ENCODE data around the gene PLA2R1.

Gene PLA2R1

GRCh38 chr2:160036736-160037135, 25.7 kb downstream of the PLA2R1 start:
- TF ChIP-seq CTCF (IDR thresholded peaks at IDR 0.05; ENCODE audit: low read depth, low read length, poor library complexity, severe bottlenecking) = no peak
- TF ChIP-seq EZH2phosphoT487 (IDR thresholded peaks at IDR 0.05; ENCODE audit: borderline replicate concordance, low read length) = no peak
- H3K27me3 ChIP-seq (ENCODE audit: control insufficient read depth, low read length) = peaks cover 4% of the 10 kb centered on the region; the same call in 1 of the 2 replicates
- H3F3A ChIP-seq (ENCODE audit: control insufficient read depth, insufficient read depth) = no peaks in the 10 kb centered on the region
- no peak overlapping the region for H3K4me2 ChIP-seq (ENCODE audit: low read length)
- H3K36me3 ChIP-seq (ENCODE audit: control insufficient read depth, low read length) = no peaks in the 10 kb centered on the region
- no peaks in the 10 kb centered on the region for H3K79me2 ChIP-seq (ENCODE audit: control insufficient read depth, low read length)
- H3K4me1 ChIP-seq (ENCODE audit: control insufficient read depth, low read length) = no peaks in the 10 kb centered on the region
- H4K20me1 ChIP-seq (ENCODE audit: control insufficient read depth, insufficient read depth, low read depth, low read length) = no peaks in the 10 kb centered on the region
- no peaks in the 10 kb centered on the region for H3K9me2 ChIP-seq (replicated peaks; ENCODE audit: control insufficient read depth, low read length)
- H3K9me3 ChIP-seq (ENCODE audit: control insufficient read depth, insufficient read depth, low read length) = no peaks in the 10 kb centered on the region
- no peak overlapping the region for H3K4me3 ChIP-seq (ENCODE audit: low read length)
- no peak overlapping the region for H3K27ac ChIP-seq (ENCODE audit: low read depth, low read length)

- Histone ChIP-seq H3K4me2 (ENCODE audit: low read length) (no peak overlapping the region), H3K79me2 (ENCODE audit: control insufficient read depth, low read length) (no peaks in the 10 kb centered on the region), H3K9me3 (ENCODE audit: control insufficient read depth, insufficient read depth, low read length) (no peaks in the 10 kb centered on the region), H3K36me3 (ENCODE audit: control insufficient read depth, low read length) (no peaks in the 10 kb centered on the region), H3K4me3 (ENCODE audit: low read length) (no peak overlapping the region), H3F3A (ENCODE audit: control insufficient read depth, insufficient read depth) (no peaks in the 10 kb centered on the region), H3K27ac (ENCODE audit: low read depth, low read length) (no peak overlapping the region), H3K27me3 (ENCODE audit: control insufficient read depth, low read length) (no peaks in the 10 kb centered on the region), H3K9me2 (replicated peaks; ENCODE audit: control insufficient read depth, low read length) (no peaks in the 10 kb centered on the region), H4K20me1 (ENCODE audit: control insufficient read depth, insufficient read depth, low read depth, low read length) (no peaks in the 10 kb centered on the region), H3K4me1 (ENCODE audit: control insufficient read depth, low read length) (no peaks in the 10 kb centered on the region)
- TF ChIP-seq CTCF (IDR thresholded peaks at IDR 0.05; ENCODE audit: low read depth, low read length, poor library complexity, severe bottlenecking) (no peak), EZH2phosphoT487 (IDR thresholded peaks at IDR 0.05; ENCODE audit: borderline replicate concordance, low read length) (no peak)
Measured at GRCh38 chr2:160035125-160035524, 27.3 kb downstream of the PLA2R1 start.

GRCh38 chr2:160034396-160034795, 28.0 kb downstream of the PLA2R1 start:
- no peak overlapping the region for H3K4me3 ChIP-seq (ENCODE audit: low read length)
- H4K20me1 ChIP-seq (ENCODE audit: control insufficient read depth, insufficient read depth, low read depth, low read length) = no peaks in the 10 kb centered on the region
- no peaks in the 10 kb centered on the region for H3K36me3 ChIP-seq (ENCODE audit: control insufficient read depth, low read length)
- H3K9me2 ChIP-seq (replicated peaks; ENCODE audit: control insufficient read depth, low read length) = no peaks in the 10 kb centered on the region
- no peaks in the 10 kb centered on the region for H3K27me3 ChIP-seq (ENCODE audit: control insufficient read depth, low read length)
- H3K4me1 ChIP-seq (ENCODE audit: control insufficient read depth, low read length) = no peaks in the 10 kb centered on the region
- no peaks in the 10 kb centered on the region for H3K79me2 ChIP-seq (ENCODE audit: control insufficient read depth, low read length)
- no peak for TF ChIP-seq CTCF (IDR thresholded peaks at IDR 0.05; ENCODE audit: low read depth, low read length, poor library complexity, severe bottlenecking)
- no peak for TF ChIP-seq EZH2phosphoT487 (IDR thresholded peaks at IDR 0.05; ENCODE audit: borderline replicate concordance, low read length)
- H3F3A ChIP-seq (ENCODE audit: control insufficient read depth, insufficient read depth) = no peaks in the 10 kb centered on the region
- no peak overlapping the region for H3K4me2 ChIP-seq (ENCODE audit: low read length)
- H3K27ac ChIP-seq (ENCODE audit: low read depth, low read length) = no peak overlapping the region
- no peaks in the 10 kb centered on the region for H3K9me3 ChIP-seq (ENCODE audit: control insufficient read depth, insufficient read depth, low read length)
